ENCODE data around the gene SH3RF2. TPM values are rescaled to one million over a fixed set of nuclear protein-coding genes. Genes with fewer than 3 reads are reported as not detected.

The SH3RF2 gene
- total and polyA plus RNA-seq, 10 donors, result 0.04 to 0.44 (median 0.10) TPM; not detected in 2

- no peak overlapping the region for H3K4me3 ChIP-seq
- TF ChIP-seq POLR2A (IDR thresholded peaks at IDR 0.05), result no peak
- TF ChIP-seq POLR2AphosphoS5 (IDR thresholded peaks at IDR 0.05), result no peak
- TF ChIP-seq, protein P1, sequence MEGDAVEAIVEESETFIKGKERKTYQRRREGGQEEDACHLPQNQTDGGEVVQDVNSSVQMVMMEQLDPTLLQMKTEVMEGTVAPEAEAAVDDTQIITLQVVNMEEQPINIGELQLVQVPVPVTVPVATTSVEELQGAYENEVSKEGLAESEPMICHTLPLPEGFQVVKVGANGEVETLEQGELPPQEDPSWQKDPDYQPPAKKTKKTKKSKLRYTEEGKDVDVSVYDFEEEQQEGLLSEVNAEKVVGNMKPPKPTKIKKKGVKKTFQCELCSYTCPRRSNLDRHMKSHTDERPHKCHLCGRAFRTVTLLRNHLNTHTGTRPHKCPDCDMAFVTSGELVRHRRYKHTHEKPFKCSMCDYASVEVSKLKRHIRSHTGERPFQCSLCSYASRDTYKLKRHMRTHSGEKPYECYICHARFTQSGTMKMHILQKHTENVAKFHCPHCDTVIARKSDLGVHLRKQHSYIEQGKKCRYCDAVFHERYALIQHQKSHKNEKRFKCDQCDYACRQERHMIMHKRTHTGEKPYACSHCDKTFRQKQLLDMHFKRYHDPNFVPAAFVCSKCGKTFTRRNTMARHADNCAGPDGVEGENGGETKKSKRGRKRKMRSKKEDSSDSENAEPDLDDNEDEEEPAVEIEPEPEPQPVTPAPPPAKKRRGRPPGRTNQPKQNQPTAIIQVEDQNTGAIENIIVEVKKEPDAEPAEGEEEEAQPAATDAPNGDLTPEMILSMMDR (IDR thresholded peaks at IDR 0.05 in 8 of 11, conservative IDR thresholded peaks at IDR 0.05 in 3 of 11), result no peak
- no peaks in the 10 kb centered on the region for H3K9me3 ChIP-seq
- intact Hi-C loops (cut with DNase I; ENCODE audit: low total_unique reads), result no loop called here
- 75 to 86% (median 78%) methylated on average over 2 of the region's 2 CpGs for WGBS, 5 donors
- no peak overlapping the region for H3K27ac ChIP-seq
- no peaks in the 10 kb centered on the region for H3K27me3 ChIP-seq (replicated peaks in 1 of 7)
- no peaks in the 10 kb centered on the region for H3K4me1 ChIP-seq
- H3K36me3 ChIP-seq, result no peaks in the 10 kb centered on the region
- DNase-seq, result no peak
Measured at GRCh38 chr5:145971108-145971507, 34.7 kb downstream of the SH3RF2 start.

GRCh38 chr5:145971701-145972100 is 35.3 kb downstream of the SH3RF2 start:
- Histone ChIP-seq H3K36me3 (no peaks in the 10 kb centered on the region), H3K4me1 (no peaks in the 10 kb centered on the region), H3K27me3 (replicated peaks in 1 of 7) (no peaks in the 10 kb centered on the region), H3K4me3 (no peak overlapping the region), H3K27ac (no peak overlapping the region), H3K9me3 (no peaks in the 10 kb centered on the region)
- no peak for DNase-seq
- intact Hi-C loops (cut with DNase I; ENCODE audit: low total_unique reads), result no loop called here
- TF ChIP-seq POLR2AphosphoS5 (IDR thresholded peaks at IDR 0.05), result no peak
- TF ChIP-seq, protein P1 (IDR thresholded peaks at IDR 0.05 in 8 of 11, conservative IDR thresholded peaks at IDR 0.05 in 3 of 11), result no peak
- TF ChIP-seq POLR2A (IDR thresholded peaks at IDR 0.05), result no peak
- 92 to 100% (median 96%) methylated on average over 1 of the region's 1 CpG for WGBS, 5 donors

DNA sequence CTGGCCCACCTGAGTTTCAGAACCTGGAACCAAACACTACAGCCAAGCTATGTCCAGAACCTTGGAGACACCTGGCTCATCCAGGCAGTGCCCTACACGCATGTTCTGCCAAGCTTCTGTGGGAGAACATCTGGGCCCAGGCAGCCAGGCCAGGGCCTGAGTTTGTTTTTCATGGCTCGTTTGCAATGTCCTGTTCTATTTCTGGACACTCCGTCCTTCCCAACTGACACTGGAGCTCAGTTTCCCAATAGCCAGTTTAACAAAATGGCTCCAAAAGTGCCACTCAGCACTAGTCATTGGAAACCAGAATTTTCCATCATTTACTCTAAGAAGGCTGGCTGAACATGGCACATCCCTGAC is 38.6 kb downstream of the SH3RF2 start:
- 69 to 86% (median 80%) methylated on average over 3 of the region's 3 CpGs for WGBS, 5 donors
- H3K4me3 ChIP-seq, result no peak overlapping the region

DNA sequence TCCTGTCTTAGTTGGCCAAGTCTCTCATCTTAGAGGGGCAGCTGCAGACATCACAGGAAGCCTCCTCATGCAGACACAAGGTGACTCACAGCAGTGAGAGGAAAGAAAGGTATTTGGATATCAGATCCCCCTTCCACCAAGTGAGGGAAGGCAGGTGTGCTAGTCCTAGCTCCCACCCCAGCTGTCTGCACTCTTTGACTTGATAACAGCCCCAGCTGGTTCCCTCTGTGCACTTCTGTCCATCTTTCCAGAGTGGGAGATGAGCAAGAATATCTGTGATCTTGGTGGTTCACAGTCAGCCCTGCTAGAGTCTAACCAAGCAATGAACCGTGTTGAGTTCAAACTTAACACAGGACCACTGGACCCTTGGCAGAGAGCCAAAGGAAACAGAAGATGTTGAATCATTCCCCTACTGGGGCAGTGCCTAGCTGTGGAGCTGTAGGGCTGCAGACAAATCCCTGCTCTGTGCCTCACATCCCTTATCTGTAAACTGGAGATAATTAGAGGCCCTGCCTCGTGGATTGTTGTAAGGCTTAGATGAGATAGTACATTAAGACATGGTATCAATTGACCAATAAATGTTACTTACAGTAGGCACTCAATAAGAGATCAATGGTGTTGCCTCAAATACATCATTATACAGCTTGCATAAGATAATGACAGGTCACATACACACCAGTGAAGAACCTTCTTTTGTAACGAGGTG is 39.1 kb downstream of the SH3RF2 start:
- no peak overlapping the region for H3K27ac ChIP-seq
- H3K4me3 ChIP-seq, result no peak overlapping the region
- H3K36me3 ChIP-seq, result no peaks in the 10 kb centered on the region
- TF ChIP-seq POLR2A (IDR thresholded peaks at IDR 0.05), result no peak
- TF ChIP-seq, protein P1 (IDR thresholded peaks at IDR 0.05 in 8 of 11, conservative IDR thresholded peaks at IDR 0.05 in 3 of 11), result no peak
- TF ChIP-seq POLR2AphosphoS5 (IDR thresholded peaks at IDR 0.05), result no peak
- intact Hi-C loops (cut with DNase I; ENCODE audit: low total_unique reads), result no loop called here
- no peaks in the 10 kb centered on the region for H3K9me3 ChIP-seq
- 36 to 39% (median 37%) methylated on average over 3 of the region's 3 CpGs for WGBS, 5 donors
- no peak for DNase-seq
- H3K4me1 ChIP-seq, result no peaks in the 10 kb centered on the region
- no peaks in the 10 kb centered on the region for H3K27me3 ChIP-seq (replicated peaks in 1 of 7)

More for the DNA sequence above, 38.6 kb downstream of the SH3RF2 start:
- Histone ChIP-seq H3K36me3 (no peaks in the 10 kb centered on the region), H3K27me3 (replicated peaks in 1 of 7) (no peaks in the 10 kb centered on the region), H3K4me1 (no peaks in the 10 kb centered on the region), H3K27ac (no peak overlapping the region), H3K9me3 (no peaks in the 10 kb centered on the region)
- TF ChIP-seq POLR2AphosphoS5 (IDR thresholded peaks at IDR 0.05), result no peak
- TF ChIP-seq, protein P1 (IDR thresholded peaks at IDR 0.05 in 8 of 11, conservative IDR thresholded peaks at IDR 0.05 in 3 of 11), result no peak
- TF ChIP-seq POLR2A (IDR thresholded peaks at IDR 0.05), result no peak
- intact Hi-C loops (cut with DNase I; ENCODE audit: low total_unique reads), result no loop called here
- DNase-seq, result no peak
